GM21786 (cell line): ENCODE measurements around the gene TAC4.

Experiments
- ATAC-seq: cut with Tn5 transposase; IDR thresholded peaks from one replicate; pipeline ENCODE4 v1.9.1; 2021; ENCODE audit not compliant: unreplicated experiment

The TAC4 gene

GRCh38 chr17:49873466-49873865 lies 25.6 kb upstream of the TAC4 start:
- ATAC-seq = no peak

- ATAC-seq = no peak
Observed at GRCh38 chr17:49872754-49873377, 25.0 kb upstream of the TAC4 start.

- no peak for ATAC-seq
Observed at GRCh38 chr17:49871211-49871610, 23.3 kb upstream of the TAC4 start.

- no peak for ATAC-seq
Observed at GRCh38 chr17:49870298-49870697, 22.4 kb upstream of the TAC4 start.

GRCh38 chr17:49869038-49869374 lies 21.1 kb upstream of the TAC4 start:
- ATAC-seq = no peak

GRCh38 chr17:49866882-49867413 lies 19.1 kb upstream of the TAC4 start:
- no peak for ATAC-seq

GRCh38 chr17:49866019-49866380 lies 18.1 kb upstream of the TAC4 start:
- ATAC-seq = no peak

GRCh38 chr17:49862781-49863331 lies 15.0 kb upstream of the TAC4 start:
- no peak for ATAC-seq

GRCh38 chr17:49861150-49861884 lies 13.4 kb upstream of the TAC4 start:
- no peak for ATAC-seq

- ATAC-seq = no peak
Observed at GRCh38 chr17:49859991-49860953, 12.4 kb upstream of the TAC4 start.

GRCh38 chr17:49858796-49859195 lies 10.9 kb upstream of the TAC4 start:
- ATAC-seq = no peak

- ATAC-seq = no peak
Observed at GRCh38 chr17:49854126-49854525, 6.3 kb upstream of the TAC4 start.

- no peak for ATAC-seq
Observed at GRCh38 chr17:49853470-49854015, 5.7 kb upstream of the TAC4 start.

- no peak for ATAC-seq
Observed at GRCh38 chr17:49851387-49852291, 3.8 kb upstream of the TAC4 start.

- no peak for ATAC-seq
Observed at GRCh38 chr17:49850772-49851386, 3.0 kb upstream of the TAC4 start.

GRCh38 chr17:49850218-49850610 lies 2.3 kb upstream of the TAC4 start:
- no peak for ATAC-seq

GRCh38 chr17:49848739-49849138 lies 870 bp upstream of the TAC4 start:
- no peak for ATAC-seq

- ATAC-seq = no peak
Observed at GRCh38 chr17:49846938-49847712, 744 bp downstream of the TAC4 start.

- no peak for ATAC-seq
Observed at GRCh38 chr17:49845321-49845720, 2.5 kb downstream of the TAC4 start.
